Subcutaneous adipose tissue (tissue), 4 donors: ENCODE measurements around the gene ADRM1. TPM values are rescaled to one million over a fixed set of nuclear protein-coding genes. Genes with fewer than 3 reads are reported as not detected.

Experiments
- CTCF ChIP-seq: fragments of 450-650 bp; IDR thresholded peaks from one replicate; pipeline ENCODE4 v1.5.1; 2016; ENCODE audit warnings: low read depth, mild to moderate bottlenecking, control low read depth, antibody characterized with exemption, moderate library complexity
- total RNA-seq, 4 donors: library from RNA; depleted of rRNA; stranded (reverse); fragments of >200 nt; gene quantifications; one replicate each; pipeline ENCODE4 v1.1.0, GENCODE V29; 2016

ADRM1 gene
- total RNA-seq, 4 donors from 2014 or later: 78.5 to 141 (median 101) TPM

GRCh38 chr20:62339647-62340062 lies 36.9 kb downstream of the ADRM1 start:
- no peak for TF ChIP-seq CTCF

- TF ChIP-seq CTCF: no peak
Observed at GRCh38 chr20:62342910-62343309, 40.1 kb downstream of the ADRM1 start.

GRCh38 chr20:62344092-62344491 lies 41.3 kb downstream of the ADRM1 start:
- TF ChIP-seq CTCF: no peak

GRCh38 chr20:62344782-62345181 lies 42.0 kb downstream of the ADRM1 start:
- no peak for TF ChIP-seq CTCF

GRCh38 chr20:62345681-62346370 lies 43.0 kb downstream of the ADRM1 start:
- no peak for TF ChIP-seq CTCF

GRCh38 chr20:62346398-62347150 lies 43.8 kb downstream of the ADRM1 start:
- no peak for TF ChIP-seq CTCF

- no peak for TF ChIP-seq CTCF
Observed at GRCh38 chr20:62347151-62347404, 44.3 kb downstream of the ADRM1 start.
